Effector memory CD8-positive, alpha-beta T cell (primary cell): ENCODE measurements around the gene TMEM108.

Source experiments
- ATAC-seq: fragments of 150-1000 bp; cut with Tn5 transposase; replicated peaks from 2 replicates; pipeline ENCODE4 v1.10.0; 2021; ENCODE audit warnings: mild to moderate bottlenecking, moderate library complexity
- DNase-seq, 3 experiments: peaks; one replicate each; pipeline ENCODE4 v3.0.0; 2021
- H3K27ac Mint-ChIP-seq, 2 donors: one replicate each; pipeline ENCODE4 v1.8.0; 2022; ENCODE audit warnings: mild to moderate bottlenecking in 2 of 2, mixed read lengths in 2 of 2, moderate library complexity in 2 of 2
- H3K27me3 Mint-ChIP-seq, 2 donors: one replicate each; pipeline ENCODE4 v1.8.0; 2022; ENCODE audit warnings: mixed read lengths in 2 of 2
- H3K36me3 Mint-ChIP-seq: one replicate; pipeline ENCODE4 v1.8.0; 2022; ENCODE audit warnings: mild to moderate bottlenecking, moderate library complexity, mixed read lengths; ENCODE audit not compliant: insufficient read depth
- H3K4me1 Mint-ChIP-seq, 2 donors: one replicate each; pipeline ENCODE4 v1.8.0; 2022; ENCODE audit warnings: low read depth in 2 of 2, mixed read lengths in 2 of 2
- H3K4me3 Mint-ChIP-seq, 2 donors: one replicate each; pipeline ENCODE4 v1.8.0; 2022; ENCODE audit warnings: mild to moderate bottlenecking in 2 of 2, mixed read lengths in 2 of 2, moderate library complexity in 2 of 2
- H3K9me3 Mint-ChIP-seq, 2 donors: one replicate each; pipeline ENCODE4 v1.8.0; 2022; ENCODE audit warnings: mixed read lengths in 2 of 2

The TMEM108 gene

DNA sequence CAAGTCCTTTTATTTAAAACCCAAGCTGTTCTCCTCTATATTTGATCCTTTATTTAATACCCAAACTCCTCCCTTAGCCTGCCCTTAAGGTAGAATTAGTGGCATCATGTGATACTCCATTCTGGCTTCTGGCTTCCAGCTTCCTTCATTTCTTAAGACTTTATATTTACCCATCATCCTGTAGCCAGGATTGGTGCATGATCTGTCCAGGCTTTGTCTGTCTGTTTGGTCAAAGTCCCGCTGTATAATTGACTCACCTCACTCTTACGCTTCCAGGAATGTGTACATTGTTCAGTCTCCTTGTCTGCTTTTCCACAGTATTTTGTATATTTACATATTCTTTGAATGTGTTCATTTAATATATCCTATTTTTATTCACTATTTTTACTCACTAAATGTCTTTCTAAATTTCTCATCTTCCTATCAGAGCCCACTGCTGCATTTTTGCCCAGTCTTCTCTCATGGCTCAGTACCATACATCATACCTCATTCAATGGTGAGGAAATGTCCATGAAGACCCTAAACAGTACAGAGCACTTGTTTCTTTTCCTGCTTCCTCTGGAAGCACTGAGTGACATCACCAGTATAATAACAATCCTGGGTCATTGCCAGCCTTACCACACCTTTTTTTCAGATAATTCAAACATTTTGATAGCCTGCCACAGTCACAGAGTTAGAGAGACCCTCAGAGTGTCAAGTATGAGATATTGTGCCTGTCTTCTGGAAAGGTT is 31.5 kb downstream of the TMEM108 start:
- DNase-seq (no peak), ATAC-seq (no peak)
- no peaks in the 10 kb centered on the region for H3K4me1 Mint-ChIP-seq
- no peaks in the 10 kb centered on the region for H3K9me3 Mint-ChIP-seq
- no peaks in the 10 kb centered on the region for H3K27me3 Mint-ChIP-seq
- H3K4me3 Mint-ChIP-seq: no peak overlapping the region
- H3K27ac Mint-ChIP-seq: no peak overlapping the region
- H3K36me3 Mint-ChIP-seq: no peaks in the 10 kb centered on the region

- DNase-seq (no peak), ATAC-seq (no peak)
- Mint-ChIP-seq H3K4me1 (no peaks in the 10 kb centered on the region), H3K4me3 (no peak overlapping the region), H3K27me3 (peaks cover 0 to 20% of the 10 kb centered on the region in 2 donors), H3K9me3 (no peaks in the 10 kb centered on the region), H3K36me3 (no peaks in the 10 kb centered on the region), H3K27ac (no peak overlapping the region)
Observed at GRCh38 chr3:133074977-133075376, 36.8 kb downstream of the TMEM108 start.

GRCh38 chr3:133077688-133078087 is 39.5 kb downstream of the TMEM108 start:
- Mint-ChIP-seq H3K27me3 (peaks cover 0 to 30% of the 10 kb centered on the region in 2 donors), H3K27ac (no peak overlapping the region), H3K9me3 (peaks cover 0 to 2% of the 10 kb centered on the region in 2 donors), H3K4me1 (no peaks in the 10 kb centered on the region), H3K4me3 (no peak overlapping the region), H3K36me3 (no peaks in the 10 kb centered on the region)
- no peak for ATAC-seq
- no peak for DNase-seq

DNA sequence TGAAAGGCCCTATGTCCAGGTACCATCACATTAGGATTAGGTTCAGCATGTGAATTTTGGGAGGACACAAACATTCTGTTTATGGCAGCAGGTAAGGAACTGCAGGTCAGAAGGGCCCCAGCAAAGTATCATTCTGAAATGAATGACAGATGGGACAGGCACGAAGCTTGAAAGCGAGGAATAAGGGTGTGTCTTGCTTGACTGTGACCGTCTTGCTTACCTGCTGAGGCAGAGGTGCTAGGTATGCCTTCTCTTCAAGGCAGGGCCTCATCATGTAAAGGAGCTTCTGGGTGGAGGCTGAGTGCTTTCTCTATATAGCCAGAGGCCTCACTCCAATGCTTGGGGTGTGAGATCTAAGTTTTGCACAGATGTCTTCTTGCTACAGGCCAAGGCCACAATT is 41.4 kb downstream of the TMEM108 start:
- H3K27ac Mint-ChIP-seq: no peak overlapping the region
- DNase-seq (no peak), ATAC-seq (no peak)
- H3K36me3 Mint-ChIP-seq: no peaks in the 10 kb centered on the region
- H3K4me1 Mint-ChIP-seq: no peaks in the 10 kb centered on the region
- H3K4me3 Mint-ChIP-seq: no peak overlapping the region
- H3K27me3 Mint-ChIP-seq: peaks cover 0 to 38% of the 10 kb centered on the region in 2 donors
- H3K9me3 Mint-ChIP-seq: peaks cover 2 to 6% of the 10 kb centered on the region in 2 donors

DNA sequence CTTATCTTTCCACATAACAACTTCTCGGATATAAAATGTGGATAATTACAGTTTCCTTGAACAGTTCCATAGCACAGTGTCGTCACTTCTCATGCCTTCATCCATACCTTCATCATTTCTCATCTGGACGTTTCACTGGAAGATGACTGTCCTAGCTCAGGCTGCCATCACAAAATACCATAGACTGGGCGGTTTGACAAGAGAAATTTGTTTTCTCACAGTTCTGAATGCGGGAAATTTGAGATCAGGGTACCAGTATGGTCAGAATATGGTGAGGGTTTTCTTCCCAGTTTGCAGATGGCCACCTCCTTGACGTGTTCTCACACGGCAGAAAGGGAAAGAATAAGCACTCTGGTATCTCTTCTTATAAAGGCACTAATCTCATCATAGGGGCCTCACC is 42.8 kb downstream of the TMEM108 start:
- ATAC-seq (no peak), DNase-seq (no peak)
- Mint-ChIP-seq H3K27ac (no peak overlapping the region), H3K27me3 (peaks cover 0 to 30% of the 10 kb centered on the region in 2 donors), H3K9me3 (peaks cover 2 to 6% of the 10 kb centered on the region in 2 donors), H3K36me3 (no peaks in the 10 kb centered on the region), H3K4me1 (no peaks in the 10 kb centered on the region), H3K4me3 (no peak overlapping the region)

DNA sequence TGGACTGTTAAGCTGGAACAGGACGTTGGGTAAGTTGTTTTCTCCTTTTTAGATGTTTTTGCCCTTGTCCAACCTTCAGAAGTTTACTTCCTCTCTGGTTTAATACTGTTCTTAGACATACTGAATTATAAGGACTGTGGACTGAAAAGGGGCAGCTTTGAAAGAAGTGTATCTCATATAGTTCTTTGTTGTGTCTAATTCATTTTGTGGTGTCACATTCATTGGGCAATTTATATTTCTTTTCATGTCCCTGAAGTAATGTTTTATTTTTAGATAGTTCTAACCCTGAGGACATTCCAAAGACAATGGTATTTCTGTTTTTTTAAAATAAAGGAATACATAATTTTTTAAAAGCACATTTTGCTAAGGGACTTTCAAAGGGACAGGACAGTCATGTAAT is 45.2 kb downstream of the TMEM108 start:
- ATAC-seq (no peak), DNase-seq (no peak)
- no peaks in the 10 kb centered on the region for H3K4me1 Mint-ChIP-seq
- H3K4me3 Mint-ChIP-seq: no peak overlapping the region
- peaks cover 2 to 6% of the 10 kb centered on the region in 2 donors for H3K9me3 Mint-ChIP-seq
- no peaks in the 10 kb centered on the region for H3K36me3 Mint-ChIP-seq
- no peak overlapping the region for H3K27ac Mint-ChIP-seq
- peaks cover 0 to 18% of the 10 kb centered on the region in 2 donors for H3K27me3 Mint-ChIP-seq

GRCh38 chr3:133089906-133090485 is 51.8 kb downstream of the TMEM108 start:
- H3K4me3 Mint-ChIP-seq: no peak overlapping the region
- no peaks in the 10 kb centered on the region for H3K4me1 Mint-ChIP-seq
- peaks cover 0 to 5% of the 10 kb centered on the region in 2 donors for H3K9me3 Mint-ChIP-seq
- H3K27me3 Mint-ChIP-seq: no peaks in the 10 kb centered on the region
- no peaks in the 10 kb centered on the region for H3K36me3 Mint-ChIP-seq
- ATAC-seq (no peak), DNase-seq (no peak)
- no peak overlapping the region for H3K27ac Mint-ChIP-seq

- no peaks in the 10 kb centered on the region for H3K36me3 Mint-ChIP-seq
- H3K4me1 Mint-ChIP-seq: no peaks in the 10 kb centered on the region
- no peaks in the 10 kb centered on the region for H3K27me3 Mint-ChIP-seq
- ATAC-seq: no peak
- H3K27ac Mint-ChIP-seq: no peak overlapping the region
- peaks cover 0 to 5% of the 10 kb centered on the region in 2 donors for H3K9me3 Mint-ChIP-seq
- H3K4me3 Mint-ChIP-seq: no peak overlapping the region
- no peak for DNase-seq
Observed at GRCh38 chr3:133092681-133093080, 54.5 kb downstream of the TMEM108 start.

GRCh38 chr3:133093366-133093765 is 55.2 kb downstream of the TMEM108 start:
- no peaks in the 10 kb centered on the region for H3K4me1 Mint-ChIP-seq
- no peak overlapping the region for H3K27ac Mint-ChIP-seq
- H3K4me3 Mint-ChIP-seq: no peak overlapping the region
- ATAC-seq (no peak), DNase-seq (no peak)
- no peaks in the 10 kb centered on the region for H3K27me3 Mint-ChIP-seq
- H3K9me3 Mint-ChIP-seq: peaks cover 0 to 5% of the 10 kb centered on the region in 2 donors
- H3K36me3 Mint-ChIP-seq: no peaks in the 10 kb centered on the region

DNA sequence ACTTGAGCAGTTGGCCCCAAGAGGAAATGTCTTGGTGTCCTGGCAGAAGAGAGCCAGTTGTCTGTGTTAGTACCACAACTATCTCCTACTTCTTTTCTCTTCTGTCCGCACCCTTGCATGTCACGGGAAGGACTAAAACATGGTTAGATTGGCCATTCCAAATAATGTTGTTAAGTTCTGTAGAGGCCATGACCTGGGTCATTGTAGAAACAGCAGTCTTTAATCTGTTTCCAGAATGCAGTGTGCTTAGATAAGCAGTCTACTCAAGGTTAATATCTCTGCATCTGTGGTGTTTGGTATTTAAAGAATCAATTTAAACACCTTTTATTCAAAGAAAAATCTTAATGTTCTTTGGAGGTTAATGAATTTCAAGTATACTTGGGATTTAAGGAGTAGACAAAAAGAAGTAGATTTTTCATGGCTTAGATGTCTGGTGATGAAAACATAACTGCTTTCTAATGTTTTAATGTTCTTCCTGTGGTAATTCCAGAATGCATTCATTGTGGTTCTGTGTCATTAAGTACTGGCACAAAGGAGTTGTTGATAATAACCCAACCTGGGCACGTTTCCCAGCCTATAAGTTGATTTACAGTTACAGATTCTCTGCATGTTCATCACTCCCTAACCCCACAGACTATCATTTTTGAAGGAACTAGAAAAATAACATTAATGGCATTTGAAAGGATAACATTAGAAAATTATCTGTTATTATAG is 58.9 kb downstream of the TMEM108 start:
- no peaks in the 10 kb centered on the region for H3K4me1 Mint-ChIP-seq
- no peak for DNase-seq
- no peaks in the 10 kb centered on the region for H3K27me3 Mint-ChIP-seq
- no peak for ATAC-seq
- H3K4me3 Mint-ChIP-seq: no peak overlapping the region
- H3K9me3 Mint-ChIP-seq: peaks cover 0 to 5% of the 10 kb centered on the region in 2 donors
- no peaks in the 10 kb centered on the region for H3K36me3 Mint-ChIP-seq
- no peak overlapping the region for H3K27ac Mint-ChIP-seq

DNA sequence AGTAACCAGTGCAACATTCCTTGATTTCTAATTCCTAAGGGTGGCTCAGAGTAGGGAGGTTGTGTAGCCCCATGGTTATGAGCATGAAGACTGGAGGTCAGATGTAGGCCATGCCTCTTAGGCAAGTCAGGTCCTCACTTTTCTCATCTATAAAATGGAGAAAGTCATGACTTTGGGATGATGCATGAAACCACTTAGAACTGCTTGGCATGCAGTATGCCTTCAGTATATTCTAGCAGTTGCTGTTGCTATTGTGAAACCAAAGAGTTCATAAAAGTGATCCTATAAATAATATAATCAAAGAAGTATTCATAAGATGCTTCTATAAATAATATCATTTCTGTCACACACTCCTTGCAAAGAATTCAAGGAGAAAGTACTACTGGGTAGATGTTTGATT is 65.5 kb downstream of the TMEM108 start:
- no peaks in the 10 kb centered on the region for H3K4me1 Mint-ChIP-seq
- H3K9me3 Mint-ChIP-seq: no peaks in the 10 kb centered on the region
- no peaks in the 10 kb centered on the region for H3K36me3 Mint-ChIP-seq
- peaks cover 0 to 8% of the 10 kb centered on the region in 2 donors for H3K27me3 Mint-ChIP-seq
- H3K27ac Mint-ChIP-seq: no peak overlapping the region
- H3K4me3 Mint-ChIP-seq: no peak overlapping the region
- no peak for ATAC-seq
- DNase-seq: no peak

DNA sequence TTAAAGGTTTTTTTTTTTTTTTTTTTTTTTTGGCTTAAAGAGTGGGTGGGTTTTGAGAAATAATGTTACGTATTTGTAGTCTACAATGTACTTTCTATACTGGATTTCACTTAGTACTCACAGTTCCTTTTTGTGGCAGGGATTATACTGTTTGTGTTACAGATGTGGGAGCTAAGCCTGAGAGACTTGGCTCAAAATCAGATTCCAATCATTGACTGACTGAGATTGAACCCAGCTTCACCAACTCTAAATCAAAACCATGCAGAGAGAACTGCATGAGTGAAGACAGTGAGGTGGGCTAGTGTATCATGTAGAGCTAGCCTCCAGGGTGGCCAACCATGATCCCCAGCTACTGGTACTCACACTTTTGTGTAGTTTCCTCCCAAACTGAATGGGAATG is 68.0 kb downstream of the TMEM108 start:
- Mint-ChIP-seq H3K27ac (no peak overlapping the region), H3K4me3 (no peak overlapping the region), H3K36me3 (no peaks in the 10 kb centered on the region), H3K9me3 (no peaks in the 10 kb centered on the region), H3K4me1 (no peaks in the 10 kb centered on the region), H3K27me3 (peaks cover 0 to 8% of the 10 kb centered on the region in 2 donors)
- DNase-seq (no peak), ATAC-seq (no peak)

DNA sequence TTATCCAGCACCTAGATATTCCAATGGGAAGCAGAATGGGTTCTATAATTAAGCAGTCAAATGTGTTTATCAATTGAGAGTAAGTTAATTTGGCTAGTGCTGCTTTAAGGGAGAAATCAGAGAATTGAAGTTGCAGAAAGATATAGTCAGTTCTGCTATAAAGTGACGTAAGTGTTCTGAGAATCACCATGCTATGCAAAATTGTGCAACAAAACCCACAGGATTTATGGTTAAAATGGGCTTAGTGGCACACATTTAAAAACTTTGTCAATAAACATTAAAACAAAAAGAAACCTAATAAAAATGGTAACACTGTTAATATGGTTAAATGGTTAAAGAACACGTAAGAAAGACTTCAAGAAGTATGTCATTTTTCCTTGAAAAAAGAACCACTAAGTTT is 74.5 kb downstream of the TMEM108 start:
- H3K4me1 Mint-ChIP-seq: no peaks in the 10 kb centered on the region
- no peaks in the 10 kb centered on the region for H3K9me3 Mint-ChIP-seq

DNA sequence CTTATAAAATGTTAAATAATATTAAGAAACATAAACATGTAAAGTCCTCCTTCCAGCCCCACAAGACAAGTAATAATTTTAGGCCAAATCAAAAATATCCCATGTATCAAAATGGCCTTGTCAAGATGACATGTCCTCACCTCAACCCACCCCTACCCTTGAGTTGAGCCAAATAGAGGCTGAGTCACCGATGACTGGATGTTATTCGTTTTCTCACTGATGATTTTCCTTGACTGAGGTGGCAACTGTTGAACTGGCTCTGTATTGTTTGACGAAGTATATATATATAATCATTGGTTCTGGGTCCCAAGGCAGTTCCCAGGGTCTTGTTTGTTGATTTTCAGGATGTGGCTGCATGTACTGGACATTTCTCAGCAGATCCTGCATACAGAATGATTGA is 75.3 kb downstream of the TMEM108 start:
- ATAC-seq (no peak), DNase-seq (no peak)
- Mint-ChIP-seq H3K27ac (no peak overlapping the region), H3K9me3 (no peaks in the 10 kb centered on the region), H3K27me3 (no peaks in the 10 kb centered on the region), H3K4me3 (no peak overlapping the region), H3K36me3 (no peaks in the 10 kb centered on the region), H3K4me1 (no peaks in the 10 kb centered on the region)

More for the DNA sequence above, 74.5 kb downstream of the TMEM108 start:
- no peak overlapping the region for H3K4me3 Mint-ChIP-seq
- DNase-seq (no peak), ATAC-seq (no peak)
- H3K27ac Mint-ChIP-seq: no peak overlapping the region
- H3K36me3 Mint-ChIP-seq: no peaks in the 10 kb centered on the region
- no peaks in the 10 kb centered on the region for H3K27me3 Mint-ChIP-seq
